ENCODE results near the gene ZFHX3. TPM values are rescaled to one million over a fixed set of nuclear protein-coding genes. Genes with fewer than 3 reads are reported as not detected.

Gene ZFHX3
- total RNA-seq, 2 experiments from 2014 or later, result 0.63 to 0.64 TPM

DNA sequence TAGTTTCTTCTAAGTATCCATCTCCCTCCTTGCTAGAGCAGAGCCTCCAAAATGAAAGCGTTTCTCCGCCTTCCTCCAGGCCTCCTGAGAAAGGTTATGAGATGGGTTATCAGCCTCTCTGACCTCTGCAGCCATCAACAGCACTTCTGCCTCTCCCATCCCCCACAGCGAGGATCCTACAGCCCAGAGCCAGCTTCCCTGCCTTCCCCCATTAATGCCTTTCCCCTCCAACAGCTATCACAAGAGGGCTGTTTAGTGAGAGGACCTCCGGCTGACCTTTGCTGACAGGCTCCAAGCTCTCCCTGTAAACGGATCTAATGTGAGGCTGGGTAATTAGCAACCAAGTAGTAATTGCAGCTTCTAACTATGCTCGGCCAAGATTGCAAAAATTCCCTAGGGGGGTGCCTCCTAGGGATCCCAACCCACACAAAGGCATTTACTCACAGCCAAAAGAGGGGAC is 55.8 kb downstream of the ZFHX3 start:
- no peak overlapping the region for H3K4me3 ChIP-seq (ENCODE audit: low read length)
- no peaks in the 10 kb centered on the region for H3K9me3 ChIP-seq (ENCODE audit: control insufficient read depth in 1 of 2, insufficient read depth in 1 of 2, low read length in 2 of 2)
- Mint-ChIP-seq H3K27ac (no peak overlapping the region), H3K4me3 (no peak overlapping the region), H3K4me1 (ENCODE audit: low read depth) (no peaks in the 10 kb centered on the region), H3K36me3 (ENCODE audit: low read depth) (no peaks in the 10 kb centered on the region), H3K27me3 (no peaks in the 10 kb centered on the region), H3K9me3 (no peaks in the 10 kb centered on the region)
- no peaks in the 10 kb centered on the region for H3K4me1 ChIP-seq (ENCODE audit: insufficient read depth, low read length)
- ChIA-PET CTCF (no interaction called here), POLR2A (no interaction called here)
- DNase-seq (no peak), ATAC-seq (ENCODE audit: poor library complexity) (no peak)
- intact Hi-C loops (cut with DNase I, micrococcal nuclease), result no loop called here
- H3K27me3 ChIP-seq (ENCODE audit: control insufficient read depth in 1 of 2, insufficient read depth in 2 of 2, low read length in 2 of 2), result no peaks in the 10 kb centered on the region
- H3K27ac ChIP-seq (ENCODE audit: low read depth in 1 of 2, low read length in 2 of 2), result no peak overlapping the region
- H3K36me3 ChIP-seq (ENCODE audit: insufficient read depth, low read length), result no peaks in the 10 kb centered on the region
- TF ChIP-seq, protein P1, sequence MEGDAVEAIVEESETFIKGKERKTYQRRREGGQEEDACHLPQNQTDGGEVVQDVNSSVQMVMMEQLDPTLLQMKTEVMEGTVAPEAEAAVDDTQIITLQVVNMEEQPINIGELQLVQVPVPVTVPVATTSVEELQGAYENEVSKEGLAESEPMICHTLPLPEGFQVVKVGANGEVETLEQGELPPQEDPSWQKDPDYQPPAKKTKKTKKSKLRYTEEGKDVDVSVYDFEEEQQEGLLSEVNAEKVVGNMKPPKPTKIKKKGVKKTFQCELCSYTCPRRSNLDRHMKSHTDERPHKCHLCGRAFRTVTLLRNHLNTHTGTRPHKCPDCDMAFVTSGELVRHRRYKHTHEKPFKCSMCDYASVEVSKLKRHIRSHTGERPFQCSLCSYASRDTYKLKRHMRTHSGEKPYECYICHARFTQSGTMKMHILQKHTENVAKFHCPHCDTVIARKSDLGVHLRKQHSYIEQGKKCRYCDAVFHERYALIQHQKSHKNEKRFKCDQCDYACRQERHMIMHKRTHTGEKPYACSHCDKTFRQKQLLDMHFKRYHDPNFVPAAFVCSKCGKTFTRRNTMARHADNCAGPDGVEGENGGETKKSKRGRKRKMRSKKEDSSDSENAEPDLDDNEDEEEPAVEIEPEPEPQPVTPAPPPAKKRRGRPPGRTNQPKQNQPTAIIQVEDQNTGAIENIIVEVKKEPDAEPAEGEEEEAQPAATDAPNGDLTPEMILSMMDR (IDR thresholded peaks at IDR 0.05), result no peak

DNA sequence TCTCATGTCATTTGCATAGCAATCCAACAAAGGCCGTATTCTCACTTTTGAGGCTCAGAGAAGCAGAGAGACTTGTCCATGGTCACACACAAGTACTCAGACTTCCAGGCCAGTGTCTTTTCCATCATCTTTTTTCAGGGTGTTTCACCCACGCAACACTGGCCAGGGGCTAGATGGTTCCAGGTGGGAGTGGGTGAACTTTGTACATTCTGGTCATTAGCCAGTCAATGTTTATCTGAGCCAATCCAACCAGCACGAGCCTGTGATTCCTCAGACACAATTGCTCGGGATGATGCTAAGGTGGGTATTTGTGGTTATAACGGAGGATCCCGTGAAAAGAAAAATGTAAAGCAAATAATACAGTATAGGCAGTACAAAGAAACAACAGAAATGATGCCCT is 56.3 kb downstream of the ZFHX3 start:
- H3K4me3 Mint-ChIP-seq, result no peak overlapping the region
- H3K27ac ChIP-seq (ENCODE audit: low read depth in 1 of 2, low read length in 2 of 2), result no peak overlapping the region
- H3K27ac Mint-ChIP-seq, result no peak overlapping the region
- H3K9me3 ChIP-seq (ENCODE audit: control insufficient read depth in 1 of 2, insufficient read depth in 1 of 2, low read length in 2 of 2), result no peaks in the 10 kb centered on the region
- no peaks in the 10 kb centered on the region for H3K27me3 ChIP-seq (ENCODE audit: control insufficient read depth in 1 of 2, insufficient read depth in 2 of 2, low read length in 2 of 2)
- no peak for ATAC-seq (ENCODE audit: poor library complexity)
- DNase-seq, result no peak
- no peaks in the 10 kb centered on the region for H3K4me1 ChIP-seq (ENCODE audit: insufficient read depth, low read length)
- H3K4me3 ChIP-seq (ENCODE audit: low read length), result no peak overlapping the region
- no peaks in the 10 kb centered on the region for H3K36me3 ChIP-seq (ENCODE audit: insufficient read depth, low read length)
- intact Hi-C loops (cut with DNase I, micrococcal nuclease), result no loop called here
- ChIA-PET CTCF (no interaction called here), POLR2A (no interaction called here)
- TF ChIP-seq, protein P1 (IDR thresholded peaks at IDR 0.05), result no peak
- H3K36me3 Mint-ChIP-seq (ENCODE audit: low read depth), result no peaks in the 10 kb centered on the region
- H3K4me1 Mint-ChIP-seq (ENCODE audit: low read depth), result no peaks in the 10 kb centered on the region
- no peaks in the 10 kb centered on the region for H3K9me3 Mint-ChIP-seq
- no peaks in the 10 kb centered on the region for H3K27me3 Mint-ChIP-seq

DNA sequence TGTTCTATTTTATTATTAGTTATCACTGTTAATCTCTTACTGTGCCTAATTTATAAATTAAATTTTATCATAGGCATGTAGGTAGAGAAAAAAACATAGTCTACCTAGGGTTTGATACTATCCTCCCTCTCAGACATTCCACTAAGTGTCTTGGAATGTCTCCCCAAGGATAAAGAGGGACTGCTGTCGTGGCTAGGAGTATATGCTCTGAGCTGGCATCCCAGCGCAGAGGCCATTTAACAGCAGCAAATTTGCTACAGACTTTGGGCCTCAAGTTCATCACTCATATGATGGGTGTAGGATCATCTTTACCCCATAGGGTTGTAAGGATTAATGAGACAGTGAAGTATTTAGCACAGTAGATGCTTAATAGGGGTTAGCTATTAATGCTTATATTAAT is 56.7 kb downstream of the ZFHX3 start:
- Mint-ChIP-seq H3K36me3 (ENCODE audit: low read depth) (no peaks in the 10 kb centered on the region), H3K27me3 (no peaks in the 10 kb centered on the region), H3K27ac (no peak overlapping the region), H3K9me3 (no peaks in the 10 kb centered on the region), H3K4me3 (no peak overlapping the region), H3K4me1 (ENCODE audit: low read depth) (no peaks in the 10 kb centered on the region)
- POLR2A ChIA-PET, result no interaction called here
- Histone ChIP-seq H3K4me1 (ENCODE audit: insufficient read depth, low read length) (no peaks in the 10 kb centered on the region), H3K27ac (ENCODE audit: low read depth in 1 of 2, low read length in 2 of 2) (no peak overlapping the region), H3K27me3 (ENCODE audit: control insufficient read depth in 1 of 2, insufficient read depth in 2 of 2, low read length in 2 of 2) (no peaks in the 10 kb centered on the region), H3K4me3 (ENCODE audit: low read length) (no peak overlapping the region), H3K36me3 (ENCODE audit: insufficient read depth, low read length) (no peaks in the 10 kb centered on the region), H3K9me3 (ENCODE audit: control insufficient read depth in 1 of 2, insufficient read depth in 1 of 2, low read length in 2 of 2) (no peaks in the 10 kb centered on the region)
- TF ChIP-seq, protein P1 (IDR thresholded peaks at IDR 0.05), result no peak
- CTCF ChIA-PET, result no interaction called here
- no peak for DNase-seq
- no peak for ATAC-seq (ENCODE audit: poor library complexity)
- intact Hi-C loops (cut with DNase I, micrococcal nuclease), result no loop called here

Measured in CD4-positive, alpha-beta T cell (primary cell).